ENCODE results near the gene RDH5. TPM values are rescaled to one million over a fixed set of nuclear protein-coding genes. Genes with fewer than 3 reads are reported as not detected.

The RDH5 gene
- total RNA-seq, 1 experiment from 2014 or later: 5.8 TPM

GRCh38 chr12:55715169-55715764, 4.9 kb upstream of the RDH5 start:
- peak overlapping the region; percentile 85 for H3K4me3 Mint-ChIP-seq
- H3K27me3 Mint-ChIP-seq (ENCODE audit: low read depth): peaks cover 32% of the 10 kb centered on the region
- no peaks in the 10 kb centered on the region for H3K36me3 Mint-ChIP-seq
- POLR2A ChIA-PET: interaction anchor here (1.3 to 3.4 kb wide), 3 partner anchors 8 to 14 kb away, joined by 3 to 21 read pairs (median 5); partner anchors contain the start of genes CD63 and ITGA7
- no peaks in the 10 kb centered on the region for H3K9me3 Mint-ChIP-seq
- peak overlapping the region; percentile 82; the same call in 1 of the 2 replicates for H3K27ac Mint-ChIP-seq
- TF ChIP-seq IRF1 (CRISPR knock-in tag; IDR thresholded peaks at IDR 0.05) (no peak), ZNF232 (CRISPR knock-in tag; IDR thresholded peaks at IDR 0.05) (no peak), GRHL2 (CRISPR knock-in tag; IDR thresholded peaks at IDR 0.05; ENCODE audit: insufficient replicate concordance, severe bottlenecking) (no peak), JUN (CRISPR knock-in tag; IDR thresholded peaks at IDR 0.05) (no peak), FOXJ3 (CRISPR knock-in tag; IDR thresholded peaks at IDR 0.05; ENCODE audit: borderline replicate concordance) (no peak), PREB (CRISPR knock-in tag; IDR thresholded peaks at IDR 0.05; ENCODE audit: borderline replicate concordance) (no peak), ARID4B (CRISPR knock-in tag; IDR thresholded peaks at IDR 0.05; ENCODE audit: borderline replicate concordance) (no peak), NFATC4 (CRISPR knock-in tag; IDR thresholded peaks at IDR 0.05) (no peak), ZNF425 (CRISPR knock-in tag; conservative IDR thresholded peaks at IDR 0.05) (no peak), ETV6 (CRISPR knock-in tag; IDR thresholded peaks at IDR 0.05) (no peak), FOXP4 (CRISPR knock-in tag; IDR thresholded peaks at IDR 0.05) (no peak), CBFB (CRISPR knock-in tag; IDR thresholded peaks at IDR 0.05; ENCODE audit: low read depth) (no peak), ERG (CRISPR knock-in tag; IDR thresholded peaks at IDR 0.05) (no peak), RORB (CRISPR knock-in tag; IDR thresholded peaks at IDR 0.05) (no peak), EMX1 (CRISPR knock-in tag; IDR thresholded peaks at IDR 0.05) (no peak), MYBL2 (CRISPR knock-in tag; IDR thresholded peaks at IDR 0.05) (no peak), GABPB1 (CRISPR knock-in tag; IDR thresholded peaks at IDR 0.05) (no peak), ZNF317 (CRISPR knock-in tag; IDR thresholded peaks at IDR 0.05; ENCODE audit: borderline replicate concordance, low read depth) (no peak), USF1 (CRISPR knock-in tag; IDR thresholded peaks at IDR 0.05) (no peak)
- DNase-seq (ENCODE audit: low spot score) (no peak), ATAC-seq (no peak)
- CTCF ChIA-PET: interaction anchor here (0.6 to 10.8 kb wide), 9 partner anchors 9 to 115 kb away, joined by 3 to 141 read pairs (median 3); partner anchors contain the start of genes CD63, ITGA7 and SARNP
- H3K4me1 Mint-ChIP-seq: peaks cover 37% of the 10 kb centered on the region

Measured in WTC11 (cell line).